Stimulated activated CD4-positive, alpha-beta T cell treated with anti-CD3 and anti-CD28 coated beads, Interleukin-12 subunit alpha, Interleukin-12 subunit beta, amount 100 ng/mL, for 24 hours (primary cell): ENCODE data around the gene LIM2.

Experiments
- DNase-seq, 2 experiments: peaks; one replicate each; pipeline ENCODE4 v3.0.0-alpha.2; 2020; ENCODE audit warnings: low read depth in 2 of 2

Gene LIM2

DNA sequence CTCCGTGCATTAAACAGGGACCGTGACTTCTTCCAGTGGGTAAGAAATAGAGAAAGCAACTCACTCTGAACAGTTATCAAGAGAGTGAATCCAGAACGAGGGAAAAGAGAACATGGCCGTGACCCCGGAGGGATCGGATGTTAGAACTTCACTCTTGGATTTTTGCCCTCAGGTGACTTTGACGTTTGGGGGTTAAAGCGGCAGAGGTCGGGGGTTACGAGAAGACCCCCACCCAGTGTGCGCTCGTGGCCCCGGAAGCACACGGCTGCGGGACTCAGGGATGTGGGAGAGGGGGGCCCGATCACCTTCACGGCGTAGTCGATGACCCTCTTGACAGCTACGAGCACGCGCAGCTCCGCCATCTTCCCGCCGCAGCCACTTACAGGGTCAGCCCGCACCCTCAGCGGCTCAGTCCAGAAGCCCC lies 21.8 kb downstream of the LIM2 start, which contains the start of gene ETFB:
Gene ETFB, minus strand, starts transcription at position 424 of the 424 bp plus-strand sequence. Its CDS starts 62 bp downstream, at position 362.
- no peak for DNase-seq

DNA sequence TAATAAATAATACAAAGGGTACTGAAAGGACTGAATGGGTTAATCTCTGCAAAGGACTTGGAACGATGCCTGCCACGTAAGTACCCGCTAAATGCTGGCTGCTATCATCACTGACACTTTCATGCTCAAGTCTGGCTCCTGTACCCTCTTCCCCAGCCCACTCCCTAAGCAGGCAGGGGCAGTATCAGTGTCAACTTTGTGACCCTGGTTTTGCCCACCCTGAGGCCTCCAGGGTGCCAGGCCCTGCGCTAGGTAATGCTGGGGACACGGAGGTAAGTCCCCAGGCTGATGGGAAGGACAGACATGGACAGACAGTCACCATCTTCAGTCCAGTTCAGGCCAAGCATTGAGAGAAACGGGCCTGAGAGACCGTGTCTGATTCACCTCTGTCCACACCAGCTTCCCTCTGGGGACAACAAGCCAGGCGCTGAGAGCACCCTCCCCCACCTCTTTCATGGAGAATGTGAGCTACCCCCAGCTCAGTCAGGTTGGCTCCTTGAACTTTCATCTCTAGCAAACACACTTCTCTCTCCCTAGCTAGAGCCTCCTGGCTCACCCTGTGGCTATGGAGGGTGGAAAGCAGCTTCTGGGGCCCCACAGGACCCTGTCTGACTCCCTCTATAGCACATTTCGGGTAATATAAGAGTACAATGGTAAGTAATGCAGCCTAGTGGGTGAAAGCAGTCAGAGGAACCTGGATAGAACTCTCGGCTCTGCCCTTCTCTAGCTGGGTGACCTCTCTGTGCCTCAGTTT lies 22.4 kb downstream of the LIM2 start:
- DNase-seq = no peak

DNA sequence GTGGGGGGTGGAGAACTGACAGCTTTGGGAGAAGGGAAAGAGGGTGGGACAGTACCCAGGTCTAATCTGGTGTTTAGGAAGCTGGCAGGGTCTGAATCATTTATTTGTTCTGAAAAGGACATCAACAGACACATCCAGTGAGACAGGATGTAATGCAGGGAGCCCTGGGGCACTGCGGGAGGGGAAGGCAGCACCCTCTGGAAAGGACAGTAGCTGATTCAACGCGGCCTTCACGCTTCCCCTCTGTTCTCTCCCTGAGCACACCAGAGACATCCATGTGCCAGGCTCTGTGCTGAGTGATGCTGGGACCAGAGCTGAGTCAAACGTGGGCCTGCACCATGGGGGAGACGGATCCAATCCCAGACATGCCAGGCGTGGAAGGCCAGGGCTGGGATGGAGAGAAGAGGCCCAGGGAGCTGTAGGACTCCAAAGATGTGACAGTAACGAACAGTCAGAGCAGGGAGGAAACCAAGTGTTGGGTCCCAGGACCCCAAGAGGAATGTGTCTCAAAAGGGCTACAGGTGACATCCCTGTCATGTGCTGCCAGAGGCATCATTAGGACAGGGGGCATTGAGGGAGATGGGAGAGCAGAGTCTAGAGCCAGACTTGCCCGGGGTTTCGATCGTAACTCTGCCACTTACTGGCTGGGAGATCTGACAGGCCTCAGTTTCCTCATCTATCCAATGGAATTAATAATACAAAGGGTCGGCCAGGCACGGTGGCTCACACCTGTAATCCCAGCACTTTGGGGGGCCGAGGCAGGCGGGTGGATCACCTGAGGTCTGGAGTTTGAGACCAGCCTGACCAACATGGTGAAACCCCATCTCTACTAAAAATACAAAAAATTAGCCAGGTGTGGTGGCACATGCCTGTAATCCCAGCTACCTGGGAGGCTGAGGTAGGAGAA lies 23.3 kb downstream of the LIM2 start:
- DNase-seq = no peak

DNA sequence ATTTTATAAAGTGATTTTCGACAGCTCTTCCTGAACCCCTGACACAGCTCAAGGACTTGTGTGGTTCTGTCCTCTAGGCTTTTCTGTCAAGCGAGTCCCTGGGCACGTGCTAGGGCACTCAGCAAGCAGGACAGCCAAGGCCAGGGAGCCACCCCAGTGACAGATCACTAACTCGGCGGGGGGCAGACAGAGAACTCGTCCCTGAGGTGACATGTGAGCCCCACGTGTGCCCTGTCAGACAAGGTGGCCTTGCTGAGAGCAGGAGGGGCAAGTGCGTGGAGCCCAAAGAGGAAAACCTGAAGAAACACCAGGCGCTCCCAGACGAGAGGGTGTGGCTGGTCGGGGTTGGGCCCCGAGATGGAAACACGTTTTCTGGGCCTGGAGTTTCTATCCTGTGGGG lies 26.5 kb downstream of the LIM2 start:
- DNase-seq = no peak

DNA sequence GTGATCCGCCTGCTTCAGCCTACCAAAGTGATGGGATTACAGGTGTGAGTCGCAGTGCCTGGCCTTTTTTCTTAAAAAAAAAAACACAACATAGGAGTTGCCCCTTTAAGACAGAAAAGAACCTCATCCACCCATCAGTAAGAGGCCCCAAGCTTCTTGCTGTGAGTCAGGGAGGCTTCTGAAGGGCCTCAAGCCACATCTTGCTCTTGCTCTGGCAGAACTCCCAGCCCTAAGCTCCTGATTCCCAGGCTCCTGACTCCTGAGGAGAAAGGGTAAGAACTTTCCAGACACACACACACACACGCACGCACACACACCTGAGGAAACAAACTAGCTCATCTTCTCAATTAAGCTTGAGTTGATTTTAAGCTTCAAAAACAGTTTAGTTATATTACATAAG lies 28.5 kb downstream of the LIM2 start:
- no peak for DNase-seq

DNA sequence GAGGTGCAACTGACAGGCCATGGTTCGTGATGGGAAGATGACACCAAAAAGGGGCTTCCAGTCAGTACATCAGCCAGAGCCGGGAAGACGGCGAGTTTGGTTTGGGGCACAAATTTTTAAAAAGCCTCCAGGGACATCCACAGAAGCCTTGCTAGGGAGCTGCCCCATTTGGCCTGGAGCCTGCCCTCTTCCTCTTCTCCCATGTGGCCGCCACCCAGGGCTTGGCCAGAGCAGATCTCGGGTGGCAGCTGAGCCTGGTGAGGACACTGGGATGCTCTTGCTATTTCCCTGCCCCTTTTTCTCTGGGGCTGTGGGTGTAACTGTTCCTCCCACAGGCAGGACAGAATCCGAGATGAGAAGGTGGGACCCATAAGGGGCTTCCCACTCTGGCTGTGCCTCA lies 29.8 kb downstream of the LIM2 start:
- DNase-seq = no peak

DNA sequence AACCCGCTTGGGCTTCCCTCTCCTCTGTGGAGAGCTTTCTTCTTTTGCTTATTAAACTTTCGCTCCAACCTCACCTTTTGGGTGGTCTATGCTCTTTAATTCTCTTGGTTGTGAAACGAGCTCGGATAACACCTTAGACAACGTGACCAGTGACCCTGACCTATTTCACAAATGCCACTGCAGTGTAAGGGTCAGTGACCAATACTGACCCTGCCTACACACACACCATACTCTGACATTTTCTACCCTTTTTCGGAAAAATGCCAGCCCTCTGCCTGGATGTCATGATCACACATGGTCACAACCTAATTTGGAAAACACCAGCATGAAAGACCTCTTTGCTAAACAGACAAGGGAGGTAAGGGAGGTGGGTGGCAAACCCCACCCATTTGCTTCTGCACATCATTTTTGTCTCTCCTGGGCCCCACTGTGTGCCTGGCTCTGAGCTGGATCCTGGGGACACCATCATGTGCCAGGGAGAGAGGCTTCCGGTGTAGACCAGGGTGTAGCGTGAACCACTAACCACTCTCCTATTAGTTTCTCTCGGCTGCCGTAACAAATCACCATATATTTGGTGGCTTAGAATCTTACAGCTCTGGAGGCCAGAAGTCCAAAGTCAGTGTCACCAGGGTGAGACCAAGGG lies 31.5 kb downstream of the LIM2 start:
- DNase-seq = no peak

DNA sequence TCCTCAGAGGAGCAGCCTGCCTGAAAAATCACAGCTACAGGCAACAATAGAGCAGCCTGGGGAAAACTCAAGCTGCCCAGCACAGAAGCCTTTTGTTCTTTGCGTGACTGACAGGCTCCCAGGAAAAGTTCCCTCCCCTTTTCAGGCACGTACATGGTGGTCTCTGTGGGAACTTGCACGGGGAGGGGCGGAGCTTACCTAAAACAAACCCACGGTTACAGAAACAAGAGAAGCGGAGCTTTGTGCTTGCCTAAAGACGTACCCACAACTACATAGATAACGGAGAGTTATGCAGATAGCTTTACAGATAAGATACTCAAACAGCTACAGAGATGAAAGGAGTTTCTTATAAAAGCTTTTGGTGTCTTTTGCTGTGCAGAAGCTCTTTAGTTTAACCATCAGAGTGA lies 33.0 kb downstream of the LIM2 start:
- peak in 1 of 2 experiments; percentile 18 for DNase-seq

DNA sequence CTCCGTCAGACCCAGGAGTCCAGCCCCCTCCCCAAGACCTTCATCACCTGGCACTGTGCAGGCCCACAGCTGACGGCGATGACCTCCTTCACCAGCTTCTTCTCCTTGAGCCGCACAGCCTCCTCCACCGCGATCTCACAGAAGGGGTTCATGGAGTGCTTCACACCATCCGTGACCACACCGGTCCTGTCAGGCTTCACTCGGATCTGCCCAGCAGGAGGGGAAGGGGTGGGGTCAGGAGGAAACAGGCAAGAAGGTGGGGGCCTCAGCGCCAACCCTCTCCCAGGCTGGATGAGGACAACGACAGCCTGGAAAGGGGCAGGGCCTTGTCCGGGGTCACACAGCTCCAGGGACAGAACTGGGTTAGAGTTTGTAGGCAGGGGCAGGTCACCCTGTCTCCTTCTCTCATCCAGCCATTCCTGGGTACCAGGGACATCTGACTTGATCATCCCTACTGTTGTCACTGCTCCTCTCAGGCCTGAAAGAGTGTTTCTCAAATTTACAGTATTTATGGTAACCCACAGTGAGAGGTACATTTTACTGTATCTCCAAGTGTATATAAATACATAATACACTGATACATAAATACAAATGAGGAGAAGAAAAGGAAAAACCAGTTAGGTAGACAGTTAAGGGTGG lies 33.6 kb downstream of the LIM2 start:
- DNase-seq = no peak

DNA sequence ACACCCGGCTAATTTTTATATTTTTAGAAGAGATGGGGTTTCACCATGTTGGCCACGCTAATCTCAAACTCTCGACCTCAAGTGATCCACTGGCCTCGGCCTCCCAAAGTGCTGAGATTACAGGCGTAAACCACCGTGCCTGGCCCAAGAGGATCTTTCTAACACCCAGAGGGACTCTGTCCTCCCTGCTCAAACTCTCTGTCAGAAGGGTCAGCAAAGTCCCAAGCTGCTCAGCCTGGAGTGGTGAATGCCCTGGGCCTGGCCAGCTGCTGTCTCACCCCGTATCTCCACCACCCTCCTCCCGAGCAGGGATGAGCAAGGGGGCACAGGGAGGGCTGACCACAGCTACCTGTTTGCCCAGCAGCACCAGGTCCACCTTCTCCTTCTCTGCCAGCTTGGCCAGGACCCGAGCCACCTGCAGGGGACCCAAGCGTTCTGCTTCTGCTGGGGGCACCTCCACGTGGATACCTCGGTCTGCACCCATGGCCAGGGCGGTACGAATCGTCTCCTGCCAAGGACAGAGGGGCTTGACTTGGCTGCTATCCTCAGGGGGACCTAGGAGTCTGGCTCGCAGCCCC lies 34.9 kb downstream of the LIM2 start:
- DNase-seq = no peak

DNA sequence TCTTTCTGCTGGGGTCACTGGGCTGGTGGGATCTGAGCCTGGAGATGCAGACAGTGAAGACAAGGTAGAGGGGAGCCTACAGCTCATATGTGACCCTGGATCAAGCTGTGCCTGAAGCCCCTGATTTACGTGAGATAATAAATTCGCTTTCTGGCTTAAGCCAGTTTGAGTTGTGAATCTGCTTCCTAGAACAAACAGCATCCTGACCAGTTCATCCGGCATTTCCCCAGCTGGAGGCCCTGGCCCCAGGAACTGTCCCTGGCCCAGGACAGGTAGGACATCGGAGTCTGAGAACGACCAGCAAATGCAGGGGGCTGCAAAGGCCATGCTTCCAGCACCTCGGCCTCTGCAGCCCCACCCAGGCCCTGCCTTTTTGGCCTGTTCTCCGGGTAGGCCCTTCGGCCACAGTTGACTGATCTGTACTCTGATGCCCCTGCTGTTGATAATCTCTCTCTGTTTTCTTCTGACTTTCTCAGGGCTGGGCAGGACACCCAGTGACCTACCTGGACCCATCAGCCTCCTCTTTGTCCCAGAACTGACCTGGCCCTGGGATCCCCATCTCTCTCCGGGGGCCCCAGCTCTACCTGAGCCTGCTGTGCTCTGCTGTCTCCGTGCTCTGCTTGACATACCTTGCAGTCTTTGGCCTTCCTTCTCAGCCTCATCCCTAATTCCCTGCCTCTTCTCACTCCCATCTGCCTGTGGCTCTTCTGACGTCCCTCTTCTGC lies 36.3 kb downstream of the LIM2 start:
- no peak for DNase-seq

DNA sequence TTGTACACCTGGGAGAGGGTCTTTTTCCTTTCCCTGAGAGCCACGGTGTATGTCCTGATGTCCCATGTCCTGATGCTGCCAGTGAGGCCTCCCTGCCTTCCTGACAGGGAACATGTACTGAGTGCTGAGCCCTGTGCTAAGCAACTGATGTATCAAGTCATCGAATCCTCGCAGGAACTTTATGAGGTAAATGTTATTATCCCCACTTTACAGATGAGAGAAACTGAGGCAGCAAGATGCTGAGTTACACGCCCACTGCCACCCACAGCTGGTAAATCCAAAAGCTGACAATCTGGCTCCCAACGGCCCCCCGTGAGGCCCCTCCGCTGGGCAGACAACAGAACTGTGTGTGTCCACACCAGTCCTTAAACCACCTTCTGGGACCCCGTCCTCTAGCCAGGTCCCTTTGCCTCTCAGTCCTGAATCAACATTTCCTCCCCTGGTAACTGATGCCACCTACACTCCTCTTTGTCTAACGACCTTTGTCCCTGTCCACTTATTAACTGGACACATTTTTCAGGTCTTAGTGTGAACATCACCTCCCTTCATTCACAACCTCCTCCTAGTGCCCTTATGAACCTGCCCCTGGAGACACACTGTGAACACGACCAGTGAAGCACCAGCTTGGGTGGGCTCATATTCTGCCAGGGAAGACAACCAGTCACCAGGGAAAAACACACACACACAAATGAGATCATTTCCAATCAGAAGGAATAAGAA lies 40.4 kb downstream of the LIM2 start:
- DNase-seq = no peak

DNA sequence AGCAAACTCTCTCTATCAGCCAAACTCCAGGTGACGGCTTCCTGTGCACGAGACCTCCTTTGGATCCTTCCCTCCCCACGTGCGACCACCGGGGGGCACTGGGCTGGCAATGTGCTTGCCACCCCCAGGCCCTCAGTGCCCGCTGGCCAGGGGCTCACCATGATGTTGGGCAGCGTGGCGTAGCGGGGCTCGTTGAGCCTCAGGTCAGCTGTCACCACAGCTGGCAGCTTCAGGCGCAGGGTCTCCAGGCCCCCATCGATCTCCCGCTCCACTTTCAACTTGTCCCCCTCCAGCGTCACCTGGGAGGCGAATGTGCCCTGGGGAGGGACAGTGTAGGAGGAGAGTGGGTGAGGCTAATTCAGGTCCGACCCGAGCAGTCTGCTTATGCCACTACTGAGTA lies 41.0 kb downstream of the LIM2 start:
- no peak for DNase-seq

DNA sequence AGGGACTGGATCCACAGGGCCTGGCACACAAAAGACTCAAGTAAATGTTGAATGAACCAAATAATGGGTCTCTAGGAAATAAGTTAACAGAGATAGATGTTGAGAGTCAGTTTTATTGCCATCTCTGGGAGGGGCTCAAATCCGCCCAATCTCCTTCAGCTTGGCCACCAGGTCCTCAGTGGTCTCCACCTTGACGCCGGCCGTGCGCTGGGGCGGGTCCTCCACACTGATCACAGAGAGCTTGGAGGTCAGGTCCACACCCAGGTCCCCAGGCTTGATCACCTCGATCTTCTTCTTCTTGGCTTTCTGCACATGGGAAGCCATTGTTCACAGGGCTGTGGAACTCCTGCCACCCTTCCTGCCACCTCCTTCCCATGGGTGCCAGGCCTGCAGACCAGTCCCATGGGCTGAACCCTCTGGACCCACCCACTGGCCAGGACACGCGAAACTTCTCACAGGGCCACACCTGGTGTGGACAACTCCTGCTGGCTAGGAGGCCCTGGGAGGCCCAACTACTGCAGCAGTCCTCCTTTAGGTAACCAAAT lies 42.6 kb downstream of the LIM2 start:
- no peak for DNase-seq

DNA sequence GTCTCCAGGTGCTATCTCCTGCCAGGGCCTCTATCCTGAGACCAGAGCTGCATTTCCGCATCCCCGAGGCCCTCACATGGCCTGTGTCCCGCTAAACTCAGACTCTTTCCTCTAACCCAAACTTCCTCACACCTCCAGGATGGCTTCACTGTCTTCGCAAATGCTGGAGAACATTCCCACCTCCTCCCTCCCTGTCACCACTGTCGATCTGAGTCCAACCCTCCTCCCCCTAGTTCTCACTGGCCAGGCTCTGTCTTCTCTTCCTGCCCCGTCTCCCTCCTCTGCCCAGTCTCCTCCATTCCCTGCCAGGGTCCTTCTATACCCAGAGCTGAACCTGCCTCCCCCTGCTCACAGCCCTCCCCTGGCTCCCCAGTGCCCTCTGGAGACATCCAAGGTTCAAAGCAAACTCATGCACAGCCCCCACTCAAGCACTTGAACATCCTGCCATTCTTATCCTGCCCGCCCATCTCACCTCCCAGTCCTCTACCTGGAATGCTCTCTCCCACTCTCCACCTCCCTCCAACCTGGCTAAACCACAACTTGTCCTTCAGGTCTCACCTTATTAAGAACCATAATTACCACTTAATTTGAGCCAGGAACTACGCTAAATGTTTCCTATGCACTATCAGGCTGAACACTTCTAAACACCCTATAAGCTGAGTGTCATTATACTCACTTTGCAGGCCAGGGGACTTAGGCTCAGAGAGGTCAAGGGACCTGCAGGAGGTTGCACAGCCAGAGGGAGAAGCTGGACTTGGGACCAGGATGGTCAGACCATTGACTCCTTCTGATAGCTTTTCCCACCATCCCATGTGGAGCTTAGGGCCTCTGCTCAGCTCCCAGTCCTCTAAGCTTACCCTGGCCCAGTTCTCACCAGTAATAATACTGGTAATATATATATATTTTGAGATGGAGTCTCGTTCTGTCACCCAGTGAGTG lies 44.9 kb downstream of the LIM2 start:
- DNase-seq = no peak

DNA sequence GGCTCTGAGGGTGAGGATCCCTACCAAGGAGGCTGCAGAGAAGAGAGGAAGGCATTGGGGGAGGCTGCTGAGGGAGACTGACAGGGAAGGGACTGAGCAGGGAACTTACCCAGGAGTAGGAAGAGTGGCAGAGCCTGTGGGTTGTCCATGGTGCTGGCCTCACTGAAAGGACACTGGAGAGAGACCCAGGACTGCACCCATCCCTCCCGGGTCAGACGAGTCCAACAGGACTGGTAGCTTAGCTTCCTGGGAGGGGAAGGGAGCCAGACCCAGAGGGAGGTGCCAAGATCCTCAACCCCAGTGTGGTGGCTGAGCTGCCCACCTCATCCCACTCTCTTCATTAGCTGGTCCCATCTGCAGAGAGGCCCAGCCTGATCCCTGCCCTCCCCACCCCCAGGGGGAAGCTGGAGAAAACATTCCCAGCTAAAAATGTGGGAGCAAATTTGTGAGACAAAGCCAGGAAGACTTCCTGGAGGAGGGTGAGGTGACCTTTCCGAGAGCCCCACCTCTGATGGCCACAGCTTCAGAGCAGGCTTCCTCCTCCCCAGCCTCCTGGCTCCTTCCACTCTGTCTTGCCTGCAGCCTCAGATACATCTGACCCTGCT lies 45.7 kb downstream of the LIM2 start, which contains the start of gene VSIG10L:
Gene VSIG10L, minus strand, starts transcription at position 164 of the 605 bp plus-strand sequence. Its CDS starts 15 bp downstream, at position 149.
- DNase-seq = no peak

DNA sequence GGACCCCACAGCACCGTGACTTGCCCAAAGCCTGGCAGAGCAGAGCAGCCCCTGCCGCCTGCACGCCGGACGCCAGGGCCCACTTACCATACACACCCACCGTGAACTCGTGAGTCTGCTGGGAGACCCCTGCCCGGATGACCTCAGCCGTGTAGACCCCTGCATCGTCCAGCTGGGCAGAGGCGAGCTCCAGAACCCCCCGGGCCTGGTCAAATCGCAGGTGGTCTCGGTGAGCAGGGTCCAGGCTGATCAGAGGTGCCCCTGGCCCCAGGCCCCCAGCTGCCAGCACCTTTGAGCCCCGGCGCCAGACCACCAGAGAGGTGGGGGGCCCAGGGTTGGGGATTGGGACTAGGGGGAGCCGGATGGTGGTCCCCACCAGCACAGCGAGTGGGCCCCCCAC lies 46.7 kb downstream of the LIM2 start:
- no peak for DNase-seq
